ENCODE data around the gene FAM120B. TPM values are rescaled to one million over a fixed set of nuclear protein-coding genes. Genes with fewer than 3 reads are reported as not detected.

FAM120B gene
- total RNA-seq, 1 donor from 2014 or later, result 48.3 TPM

- Mint-ChIP-seq H3K9me3 (ENCODE audit: unreplicated experiment) (peaks cover 4% of the 10 kb centered on the region), H3K4me1 (ENCODE audit: unreplicated experiment) (no peaks in the 10 kb centered on the region), H3K4me3 (ENCODE audit: unreplicated experiment) (no peak overlapping the region), H3K36me3 (ENCODE audit: low read depth, unreplicated experiment) (peaks cover 5% of the 10 kb centered on the region), H3K27me3 (ENCODE audit: unreplicated experiment) (peaks cover 6% of the 10 kb centered on the region), H3K27ac (ENCODE audit: unreplicated experiment) (no peak overlapping the region)
- TF ChIP-seq CTCF (IDR thresholded peaks at IDR 0.05; ENCODE audit: unreplicated experiment), result no peak
- DNase-seq (ENCODE audit: low spot score), result no peak
Measured at GRCh38 chr6:170447561-170447930, 141.0 kb downstream of the FAM120B start.

- H3K27me3 Mint-ChIP-seq (ENCODE audit: unreplicated experiment), result peaks cover 8% of the 10 kb centered on the region
- TF ChIP-seq CTCF (IDR thresholded peaks at IDR 0.05; ENCODE audit: unreplicated experiment), result no peak
- no peak overlapping the region for H3K27ac Mint-ChIP-seq (ENCODE audit: unreplicated experiment)
- peaks cover 4% of the 10 kb centered on the region for H3K9me3 Mint-ChIP-seq (ENCODE audit: unreplicated experiment)
- peaks cover 2% of the 10 kb centered on the region for H3K4me1 Mint-ChIP-seq (ENCODE audit: unreplicated experiment)
- no peak for DNase-seq (ENCODE audit: low spot score)
- peaks cover 5% of the 10 kb centered on the region for H3K36me3 Mint-ChIP-seq (ENCODE audit: low read depth, unreplicated experiment)
- H3K4me3 Mint-ChIP-seq (ENCODE audit: unreplicated experiment), result peak overlapping the region; percentile 56
Measured at GRCh38 chr6:170448317-170448716, 141.8 kb downstream of the FAM120B start.

DNA sequence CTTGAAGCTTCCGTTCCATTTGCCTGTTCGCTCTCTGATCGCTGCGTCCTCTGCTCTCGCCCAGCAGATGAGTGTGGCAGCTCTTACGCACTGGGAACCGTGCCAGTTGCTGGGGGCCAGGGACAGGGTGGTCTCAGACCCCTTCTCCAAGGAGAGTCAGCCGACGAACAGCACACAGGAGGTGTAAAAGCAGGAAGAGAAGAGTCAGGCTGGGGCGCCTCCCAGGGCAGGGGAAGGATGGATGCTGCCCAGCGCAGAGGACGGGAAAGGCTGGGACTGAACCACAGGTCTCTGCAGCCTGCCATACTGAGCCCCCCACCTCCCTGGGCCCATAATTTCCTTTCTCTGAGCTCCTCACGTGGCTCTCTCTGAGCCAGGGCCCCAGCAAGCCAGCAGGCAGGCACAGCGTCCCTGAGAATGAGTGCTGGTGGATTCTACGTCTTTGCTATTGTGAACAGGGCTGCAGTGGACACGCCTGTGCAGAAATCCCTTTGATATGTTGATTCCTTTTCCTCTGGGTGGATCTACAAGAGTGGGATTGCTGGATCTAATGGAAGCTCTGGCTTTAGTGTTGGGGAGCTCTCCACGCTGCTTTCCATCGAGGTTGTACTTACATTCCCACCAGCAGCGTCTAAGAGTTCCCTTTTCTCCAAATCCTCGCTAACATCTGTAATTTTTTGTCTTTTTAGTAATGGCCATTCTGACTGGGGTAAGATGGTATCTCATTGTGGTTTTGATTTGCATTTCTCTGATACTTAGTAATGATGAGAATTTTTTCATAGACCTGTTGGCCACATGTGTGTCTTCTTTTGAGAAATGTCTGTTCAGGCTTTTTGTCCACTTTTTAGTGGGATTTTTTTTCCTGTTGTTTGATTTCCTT, 142.4 kb downstream of the FAM120B start:
- H3K4me1 Mint-ChIP-seq (ENCODE audit: unreplicated experiment), result peaks cover 2% of the 10 kb centered on the region
- DNase-seq (ENCODE audit: low spot score), result no peak
- H3K9me3 Mint-ChIP-seq (ENCODE audit: unreplicated experiment), result peaks cover 4% of the 10 kb centered on the region
- H3K4me3 Mint-ChIP-seq (ENCODE audit: unreplicated experiment), result no peak overlapping the region
- peak overlapping the region; percentile 40 for H3K27ac Mint-ChIP-seq (ENCODE audit: unreplicated experiment)
- peaks cover 8% of the 10 kb centered on the region for H3K27me3 Mint-ChIP-seq (ENCODE audit: unreplicated experiment)
- no peak for TF ChIP-seq CTCF (IDR thresholded peaks at IDR 0.05; ENCODE audit: unreplicated experiment)
- H3K36me3 Mint-ChIP-seq (ENCODE audit: low read depth, unreplicated experiment), result peaks cover 5% of the 10 kb centered on the region

DNA sequence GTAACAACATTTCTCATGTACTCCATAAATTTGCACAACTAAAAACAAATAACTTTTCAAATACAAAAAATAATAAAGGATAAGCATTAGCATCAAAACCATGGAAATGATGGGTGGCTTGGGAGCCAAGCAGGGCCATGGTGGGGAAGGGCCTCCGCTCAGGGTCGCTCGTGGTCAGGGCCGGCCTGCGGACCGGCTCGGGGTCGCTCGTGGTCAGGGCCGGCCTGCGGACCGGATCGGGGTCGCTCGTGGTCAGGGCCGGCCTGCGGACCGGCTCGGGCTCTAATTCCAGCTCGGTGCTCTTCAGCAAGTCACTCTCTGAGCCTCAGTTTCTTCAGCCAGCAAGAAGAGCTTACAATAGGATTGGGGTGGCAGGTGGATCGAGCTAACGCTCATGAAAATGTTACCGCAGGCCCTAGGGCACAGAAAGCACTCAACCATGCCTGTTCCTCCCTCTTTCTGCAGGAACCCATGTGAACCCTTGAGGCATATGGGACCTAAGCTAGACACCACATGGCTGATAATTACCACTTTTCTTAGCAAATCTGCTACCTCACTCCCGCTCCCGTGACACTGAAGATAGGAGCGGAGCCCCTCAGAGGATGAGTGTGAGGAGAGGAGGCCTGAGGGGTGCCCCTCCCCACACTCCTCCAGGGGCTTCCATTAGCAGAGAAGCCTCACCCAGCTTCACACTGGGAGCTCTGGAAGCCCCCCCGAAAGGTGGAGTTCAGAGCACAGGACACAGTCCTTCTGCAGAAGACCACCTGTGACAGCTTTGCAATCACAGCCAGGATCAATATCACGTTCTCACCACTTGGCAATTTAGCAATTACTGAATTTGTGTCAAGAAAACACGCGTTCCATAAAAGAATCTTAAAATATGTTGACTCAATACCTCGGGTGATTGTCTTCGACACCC, 143.5 kb downstream of the FAM120B start:
- H3K4me1 Mint-ChIP-seq (ENCODE audit: unreplicated experiment), result peaks cover 2% of the 10 kb centered on the region
- peaks cover 4% of the 10 kb centered on the region for H3K9me3 Mint-ChIP-seq (ENCODE audit: unreplicated experiment)
- no peak for DNase-seq (ENCODE audit: low spot score)
- peaks cover 5% of the 10 kb centered on the region for H3K36me3 Mint-ChIP-seq (ENCODE audit: low read depth, unreplicated experiment)
- no peak for TF ChIP-seq CTCF (IDR thresholded peaks at IDR 0.05; ENCODE audit: unreplicated experiment)
- peak overlapping the region; percentile 40 for H3K27ac Mint-ChIP-seq (ENCODE audit: unreplicated experiment)
- H3K27me3 Mint-ChIP-seq (ENCODE audit: unreplicated experiment), result peaks cover 10% of the 10 kb centered on the region
- no peak overlapping the region for H3K4me3 Mint-ChIP-seq (ENCODE audit: unreplicated experiment)
